ENCODE data around the gene ANAPC13.

DNA sequence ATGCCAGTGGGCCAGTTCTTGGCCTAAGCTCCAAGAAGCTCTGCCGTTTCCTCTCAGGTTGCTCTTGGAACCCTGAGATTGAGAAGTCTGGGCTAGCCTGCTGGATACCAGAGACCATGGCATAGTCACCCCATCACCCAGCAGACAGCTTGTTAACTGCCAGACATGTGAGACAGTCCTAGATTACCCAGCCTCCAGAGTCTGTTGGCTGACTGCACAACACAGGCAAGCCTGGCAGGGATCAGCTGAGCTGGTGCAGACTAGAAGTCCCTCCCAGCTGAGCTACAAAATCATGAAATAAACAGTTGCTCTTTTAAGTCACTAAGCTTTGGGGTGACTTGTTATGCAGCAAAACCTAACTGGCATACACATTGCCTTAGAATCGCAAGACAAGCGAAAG lies 5.2 kb downstream of the ANAPC13 start:
- no peak for TF ChIP-seq PBX3 (IDR thresholded peaks at IDR 0.05)
- TF ChIP-seq, protein P1, sequence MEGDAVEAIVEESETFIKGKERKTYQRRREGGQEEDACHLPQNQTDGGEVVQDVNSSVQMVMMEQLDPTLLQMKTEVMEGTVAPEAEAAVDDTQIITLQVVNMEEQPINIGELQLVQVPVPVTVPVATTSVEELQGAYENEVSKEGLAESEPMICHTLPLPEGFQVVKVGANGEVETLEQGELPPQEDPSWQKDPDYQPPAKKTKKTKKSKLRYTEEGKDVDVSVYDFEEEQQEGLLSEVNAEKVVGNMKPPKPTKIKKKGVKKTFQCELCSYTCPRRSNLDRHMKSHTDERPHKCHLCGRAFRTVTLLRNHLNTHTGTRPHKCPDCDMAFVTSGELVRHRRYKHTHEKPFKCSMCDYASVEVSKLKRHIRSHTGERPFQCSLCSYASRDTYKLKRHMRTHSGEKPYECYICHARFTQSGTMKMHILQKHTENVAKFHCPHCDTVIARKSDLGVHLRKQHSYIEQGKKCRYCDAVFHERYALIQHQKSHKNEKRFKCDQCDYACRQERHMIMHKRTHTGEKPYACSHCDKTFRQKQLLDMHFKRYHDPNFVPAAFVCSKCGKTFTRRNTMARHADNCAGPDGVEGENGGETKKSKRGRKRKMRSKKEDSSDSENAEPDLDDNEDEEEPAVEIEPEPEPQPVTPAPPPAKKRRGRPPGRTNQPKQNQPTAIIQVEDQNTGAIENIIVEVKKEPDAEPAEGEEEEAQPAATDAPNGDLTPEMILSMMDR (IDR thresholded peaks at IDR 0.05) = no peak
- no peak for TF ChIP-seq POLR2AphosphoS5 (IDR thresholded peaks at IDR 0.05; ENCODE audit: low read depth, low read length)
- TF ChIP-seq USF1 (IDR thresholded peaks at IDR 0.05; ENCODE audit: borderline replicate concordance, low read depth) = no peak
- TF ChIP-seq GATA2 (CRISPR knock-in tag; IDR thresholded peaks at IDR 0.05) = no peak
- no peak for TF ChIP-seq RAD21 (IDR thresholded peaks at IDR 0.05; ENCODE audit: low read length)
- no peak for TF ChIP-seq SMC3 (IDR thresholded peaks at IDR 0.05; ENCODE audit: low read depth, low read length)
- no peak for TF ChIP-seq NFIC (IDR thresholded peaks at IDR 0.05; ENCODE audit: borderline replicate concordance)
- TF ChIP-seq FOXM1 (IDR thresholded peaks at IDR 0.05; ENCODE audit: low read depth) = no peak
